Measurements from ENCODE around the gene INSYN2A.

The INSYN2A gene, protein sequence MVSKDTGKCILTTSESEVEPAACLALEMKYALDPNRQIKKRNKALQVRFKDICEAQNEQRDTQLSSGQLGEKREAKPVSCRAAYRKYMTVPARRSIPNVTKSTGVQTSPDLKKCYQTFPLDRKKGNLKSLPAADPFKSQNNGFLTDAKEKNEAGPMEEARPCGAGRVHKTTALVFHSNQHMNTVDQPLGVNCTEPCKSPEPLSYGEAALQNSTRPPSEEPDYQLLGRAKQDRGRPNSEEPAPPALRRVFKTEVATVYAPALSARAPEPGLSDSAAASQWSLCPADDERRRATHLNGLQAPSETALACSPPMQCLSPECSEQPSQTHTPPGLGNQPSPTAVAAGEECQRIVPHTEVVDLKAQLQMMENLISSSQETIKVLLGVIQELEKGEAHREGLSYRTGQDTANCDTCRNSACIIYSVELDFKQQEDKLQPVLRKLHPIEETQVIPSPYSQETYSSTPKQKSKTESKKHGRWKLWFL

DNA sequence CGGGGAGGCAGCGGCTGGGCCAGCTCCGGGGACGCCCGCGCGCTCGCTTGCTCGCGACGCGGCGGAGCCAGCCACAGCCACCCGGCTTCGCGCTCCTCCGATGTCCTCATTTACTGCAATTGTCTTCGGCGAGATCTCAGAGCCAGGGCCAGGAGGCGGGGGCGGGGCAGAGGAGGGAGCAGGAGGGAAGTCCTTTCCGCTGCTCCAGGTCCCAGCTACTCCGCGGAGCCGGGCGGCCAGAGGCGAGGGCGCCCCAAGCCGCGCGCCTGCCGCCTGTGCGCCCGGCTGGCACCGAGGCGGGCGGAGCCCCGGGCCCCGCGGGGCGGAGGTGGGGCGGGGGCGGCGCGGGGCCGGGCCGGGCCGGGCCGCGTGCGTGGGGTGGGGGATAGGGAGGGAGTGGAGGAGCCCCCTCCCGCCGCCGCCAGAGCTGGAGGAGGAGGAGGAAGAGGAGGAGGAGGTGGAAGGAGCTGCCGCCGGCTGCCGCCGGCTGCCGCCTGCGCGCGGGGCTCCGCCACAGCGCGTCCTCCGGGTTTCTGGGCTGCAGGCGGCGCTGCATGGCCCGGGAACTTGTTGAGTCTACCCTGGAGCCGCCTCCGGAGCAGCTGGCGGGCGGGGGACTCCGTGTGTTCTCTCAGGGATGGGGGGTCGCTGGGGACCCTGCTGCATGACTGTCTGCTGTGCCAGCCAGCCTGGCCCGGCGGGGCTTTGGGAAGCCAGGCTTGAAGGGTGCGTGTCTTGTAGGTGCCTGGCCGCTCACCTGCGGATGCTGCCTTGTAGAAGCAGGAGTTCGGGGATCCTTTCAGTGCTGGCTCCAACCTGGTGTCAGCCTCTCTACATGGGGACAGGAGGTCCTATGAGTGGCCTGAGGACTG is at the start of gene INSYN2A:
TSS of gene INSYN2A (minus strand) at position 310 of the 872 bp plus-strand sequence. CDS start 20,196 bp downstream, outside the sequence.
- DNase-seq (ENCODE audit: low read depth) = no peak
- TF ChIP-seq, protein P1, sequence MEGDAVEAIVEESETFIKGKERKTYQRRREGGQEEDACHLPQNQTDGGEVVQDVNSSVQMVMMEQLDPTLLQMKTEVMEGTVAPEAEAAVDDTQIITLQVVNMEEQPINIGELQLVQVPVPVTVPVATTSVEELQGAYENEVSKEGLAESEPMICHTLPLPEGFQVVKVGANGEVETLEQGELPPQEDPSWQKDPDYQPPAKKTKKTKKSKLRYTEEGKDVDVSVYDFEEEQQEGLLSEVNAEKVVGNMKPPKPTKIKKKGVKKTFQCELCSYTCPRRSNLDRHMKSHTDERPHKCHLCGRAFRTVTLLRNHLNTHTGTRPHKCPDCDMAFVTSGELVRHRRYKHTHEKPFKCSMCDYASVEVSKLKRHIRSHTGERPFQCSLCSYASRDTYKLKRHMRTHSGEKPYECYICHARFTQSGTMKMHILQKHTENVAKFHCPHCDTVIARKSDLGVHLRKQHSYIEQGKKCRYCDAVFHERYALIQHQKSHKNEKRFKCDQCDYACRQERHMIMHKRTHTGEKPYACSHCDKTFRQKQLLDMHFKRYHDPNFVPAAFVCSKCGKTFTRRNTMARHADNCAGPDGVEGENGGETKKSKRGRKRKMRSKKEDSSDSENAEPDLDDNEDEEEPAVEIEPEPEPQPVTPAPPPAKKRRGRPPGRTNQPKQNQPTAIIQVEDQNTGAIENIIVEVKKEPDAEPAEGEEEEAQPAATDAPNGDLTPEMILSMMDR (IDR thresholded peaks at IDR 0.05; ENCODE audit: low read depth, low read length, missing control alignments) = no peak
- H3K4me3 ChIP-seq (ENCODE audit: low read depth, low read length) = no peak within 1 kb of the TSS

DNA sequence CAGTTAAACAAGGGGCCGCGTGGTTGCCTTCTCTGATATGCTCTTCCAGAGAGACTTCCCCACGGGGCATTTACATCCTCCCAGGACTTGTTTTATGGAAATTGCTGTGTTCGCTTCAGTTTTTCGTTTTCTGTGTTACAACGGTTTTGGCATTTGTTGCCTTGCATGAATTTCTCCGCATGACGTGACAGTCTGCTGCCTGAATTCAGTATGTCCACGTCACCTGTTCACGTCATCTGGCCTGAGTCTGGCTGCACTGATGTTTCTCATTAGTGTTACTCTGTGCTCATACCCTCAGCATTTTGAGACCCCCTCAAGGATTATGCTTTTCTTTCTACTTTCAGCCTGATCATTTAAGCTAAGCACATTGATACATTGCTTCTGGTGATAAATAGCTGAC is 49.1 kb upstream of the INSYN2A start:
- no peak overlapping the region for H3K4me3 ChIP-seq (ENCODE audit: low read depth, low read length)
- no peak for DNase-seq (ENCODE audit: low read depth)
- TF ChIP-seq, protein P1 (IDR thresholded peaks at IDR 0.05; ENCODE audit: low read depth, low read length, missing control alignments) = no peak

DNA sequence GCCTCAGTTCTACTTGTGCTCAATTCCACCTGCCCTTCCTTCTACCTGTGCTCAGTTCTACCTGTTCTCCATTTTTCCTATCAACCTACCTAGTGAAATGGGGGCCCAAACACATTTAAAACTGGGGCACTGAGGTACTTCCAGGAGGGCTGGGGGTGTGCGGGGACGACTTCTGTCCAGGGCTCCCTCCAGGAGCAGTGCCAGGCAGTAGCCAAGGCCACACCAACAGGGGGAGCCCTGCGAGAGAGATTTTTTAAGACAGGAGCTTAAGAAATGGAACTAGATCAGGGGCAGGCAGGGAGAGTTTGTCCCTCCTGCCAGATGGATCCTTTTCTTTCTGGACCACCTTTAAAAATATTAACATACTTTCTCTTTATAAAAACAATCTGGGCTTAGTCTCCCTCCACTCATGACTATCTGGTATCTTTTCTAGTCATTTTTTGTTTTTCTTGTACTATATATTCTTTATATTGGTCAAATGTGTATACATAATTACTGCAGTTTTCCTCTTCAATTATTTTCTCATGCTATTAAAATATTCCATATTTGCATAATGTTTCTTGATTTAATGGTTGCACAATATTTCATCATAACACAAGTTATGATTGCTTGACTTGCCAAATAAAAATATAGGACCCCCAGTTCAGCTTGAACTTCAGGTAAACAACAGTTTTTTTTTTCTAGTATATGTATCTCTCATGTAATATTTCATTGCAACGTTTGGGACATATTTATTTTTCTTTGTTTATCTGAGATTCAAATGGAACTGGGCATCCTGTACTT is 47.3 kb upstream of the INSYN2A start:
- DNase-seq (ENCODE audit: low read depth) = no peak
- TF ChIP-seq, protein P1 (IDR thresholded peaks at IDR 0.05; ENCODE audit: low read depth, low read length, missing control alignments) = no peak
- no peak overlapping the region for H3K4me3 ChIP-seq (ENCODE audit: low read depth, low read length)

DNA sequence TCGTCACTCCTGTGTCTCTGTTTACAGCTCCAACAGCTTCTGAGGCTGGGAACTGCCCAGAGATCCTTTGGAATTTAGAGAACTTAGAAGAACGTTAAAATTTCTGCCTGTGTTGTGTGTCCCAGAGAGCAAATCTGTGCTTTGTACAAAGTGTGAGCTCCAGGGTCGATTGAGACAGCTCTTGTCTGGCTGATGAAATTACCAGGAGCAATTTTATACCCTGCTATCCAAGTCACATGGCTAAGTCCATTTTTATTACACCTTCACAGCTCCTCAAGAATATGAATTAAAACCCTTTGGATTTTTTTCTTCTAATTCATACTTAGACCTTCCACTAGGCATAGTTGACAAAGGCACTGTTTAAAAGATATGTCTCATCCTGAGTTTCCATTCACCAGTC is 46.5 kb upstream of the INSYN2A start:
- TF ChIP-seq, protein P1 (IDR thresholded peaks at IDR 0.05; ENCODE audit: low read depth, low read length, missing control alignments) = no peak
- no peak overlapping the region for H3K4me3 ChIP-seq (ENCODE audit: low read depth, low read length)
- no peak for DNase-seq (ENCODE audit: low read depth)

DNA sequence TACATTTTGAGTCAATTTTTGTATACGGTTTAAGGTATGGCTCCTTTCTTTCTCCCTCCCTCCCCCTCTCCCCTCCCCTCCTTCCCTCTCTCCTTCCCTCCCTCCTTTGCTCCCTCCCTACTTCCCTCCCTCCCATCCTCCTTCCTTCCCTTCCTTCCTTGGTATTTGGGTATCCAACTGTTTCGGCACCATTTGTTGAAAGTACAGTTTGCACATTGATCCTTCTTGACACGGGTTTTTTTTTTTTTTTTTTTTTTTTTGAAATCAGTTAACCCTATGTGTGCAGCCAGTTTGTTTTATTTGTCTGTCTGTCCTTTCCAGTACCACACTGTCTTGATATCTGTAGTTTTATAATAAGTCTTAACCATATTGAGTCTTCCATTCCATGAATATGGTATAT is 39.9 kb upstream of the INSYN2A start:
- TF ChIP-seq, protein P1 (IDR thresholded peaks at IDR 0.05; ENCODE audit: low read depth, low read length, missing control alignments) = no peak
- no peak overlapping the region for H3K4me3 ChIP-seq (ENCODE audit: low read depth, low read length)
- no peak for DNase-seq (ENCODE audit: low read depth)

DNA sequence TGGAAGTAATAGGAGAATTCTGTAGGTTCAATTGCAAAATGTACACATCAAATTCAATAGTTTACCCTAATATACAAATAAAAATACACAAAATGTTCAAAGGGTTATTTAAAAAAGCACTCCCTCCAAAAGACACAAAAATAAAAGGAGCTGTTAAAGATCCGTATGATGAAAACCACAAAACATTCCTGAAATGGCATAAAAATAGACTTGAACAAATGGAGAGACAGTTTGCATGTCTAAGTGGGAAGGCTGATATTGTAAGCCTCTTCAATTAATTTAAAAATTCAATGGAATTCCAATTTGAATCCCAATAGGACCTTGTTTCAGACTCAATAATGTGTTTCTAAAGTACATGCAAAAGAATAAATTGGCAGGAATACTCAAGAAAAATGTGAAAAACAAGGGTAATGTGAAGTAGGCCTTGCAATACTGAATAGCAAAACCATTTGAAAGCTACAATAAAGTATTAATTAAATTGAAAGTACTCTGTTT is 38.0 kb upstream of the INSYN2A start:
- DNase-seq (ENCODE audit: low read depth) = no peak
- no peak overlapping the region for H3K4me3 ChIP-seq (ENCODE audit: low read depth, low read length)
- TF ChIP-seq, protein P1 (IDR thresholded peaks at IDR 0.05; ENCODE audit: low read depth, low read length, missing control alignments) = no peak
